Measurements from ENCODE around the gene DNAH8. TPM values are rescaled to one million over a fixed set of nuclear protein-coding genes. Genes with fewer than 3 reads are reported as not detected.

DNAH8 gene
- total and polyA plus RNA-seq, 10 donors = 0.20 to 15.6 (median 5.2) TPM

GRCh38 chr6:39041072-39041471 lies 326.0 kb downstream of the DNAH8 start:
- Histone ChIP-seq H3K4me1 (no peaks in the 10 kb centered on the region), H3K9me3 (peaks cover 0 to 5% (median 0%) of the 10 kb centered on the region in 8 donors), H3K27me3 (replicated peaks in 1 of 7) (peaks cover 0 to 83% (median 5%) of the 10 kb centered on the region in 7 donors), H3K4me3 (no peak overlapping the region), H3K27ac (no peak overlapping the region), H3K36me3 (no peaks in the 10 kb centered on the region)
- intact Hi-C loops (cut with DNase I; ENCODE audit: low total_unique reads) = no loop called here
- TF ChIP-seq POLR2A (IDR thresholded peaks at IDR 0.05) (no peak), POLR2AphosphoS5 (IDR thresholded peaks at IDR 0.05) (no peak), CTCF (IDR thresholded peaks at IDR 0.05 in 8 of 11, conservative IDR thresholded peaks at IDR 0.05 in 3 of 11) (no peak)
- WGBS, 5 donors = 31 to 46% (median 36%) methylated on average over 2 of the region's 2 CpGs
- no peak for DNase-seq

DNA sequence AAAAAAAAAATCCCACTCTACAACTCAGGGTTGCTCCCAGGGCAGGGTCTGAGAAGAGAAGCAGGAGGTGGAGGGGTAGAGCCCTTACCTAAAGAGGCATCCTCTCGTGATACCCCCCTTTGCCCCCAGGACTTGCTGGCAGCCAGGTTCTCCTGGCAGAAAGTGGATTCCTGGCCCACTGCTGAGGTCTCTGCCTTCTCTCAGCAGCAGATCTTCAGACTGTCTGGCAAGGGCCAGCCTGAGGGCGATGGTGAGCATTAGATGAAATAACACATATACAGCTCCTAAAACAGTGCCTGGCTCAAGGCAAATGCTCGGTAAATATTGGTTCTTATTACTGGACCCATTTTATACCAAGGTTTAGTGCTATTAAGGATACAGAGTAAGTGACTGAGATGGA lies 328.7 kb downstream of the DNAH8 start:
- Histone ChIP-seq H3K27ac (no peak overlapping the region), H3K9me3 (peaks cover 0 to 5% (median 0%) of the 10 kb centered on the region in 8 donors), H3K27me3 (replicated peaks in 1 of 7) (peaks cover under 1 to 83% (median 15%) of the 10 kb centered on the region in 7 donors), H3K4me1 (peaks cover 0 to 9% (median 6%) of the 10 kb centered on the region in 6 donors), H3K4me3 (no peak overlapping the region), H3K36me3 (no peaks in the 10 kb centered on the region)
- TF ChIP-seq POLR2A (IDR thresholded peaks at IDR 0.05) (no peak), CTCF (IDR thresholded peaks at IDR 0.05 in 8 of 11, conservative IDR thresholded peaks at IDR 0.05 in 3 of 11) (no peak), POLR2AphosphoS5 (IDR thresholded peaks at IDR 0.05) (no peak)
- intact Hi-C loops (cut with DNase I; ENCODE audit: low total_unique reads) = no loop called here
- 85 to 94% (median 88%) methylated on average over 3 of the region's 3 CpGs for WGBS, 5 donors
- DNase-seq = peak; percentile 17

DNA sequence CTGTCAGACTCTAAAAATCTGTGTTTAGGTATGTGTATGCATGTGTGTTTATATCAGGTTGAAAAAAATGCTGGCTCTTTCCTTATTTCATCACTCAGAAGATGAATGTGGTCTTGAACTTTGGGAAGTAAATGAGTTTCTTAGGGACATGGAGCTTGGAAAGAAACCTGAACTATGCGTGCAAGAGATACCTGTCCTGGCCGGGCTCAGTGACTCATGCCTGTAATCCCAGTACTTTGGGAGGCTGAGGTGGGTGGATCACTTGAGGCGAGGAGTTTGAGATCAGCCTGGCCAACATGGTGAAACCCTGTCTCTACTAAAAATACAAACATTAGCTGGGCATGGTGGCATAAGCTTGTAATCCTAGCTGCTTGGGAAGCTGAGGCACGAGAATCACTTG lies 329.1 kb downstream of the DNAH8 start:
- WGBS, 5 donors = 89 to 94% (median 89%) methylated on average over 4 of the region's 4 CpGs
- no peak overlapping the region for H3K27ac ChIP-seq

More for the DNA sequence above, 329.1 kb downstream of the DNAH8 start:
- Histone ChIP-seq H3K27me3 (replicated peaks in 1 of 7) (peaks cover 4 to 83% (median 19%) of the 10 kb centered on the region in 7 donors), H3K36me3 (no peaks in the 10 kb centered on the region), H3K9me3 (peaks cover 0 to 5% (median 0%) of the 10 kb centered on the region in 8 donors), H3K4me3 (no peak overlapping the region), H3K4me1 (peaks cover 0 to 13% (median 10%) of the 10 kb centered on the region in 6 donors)
- intact Hi-C loops (cut with DNase I; ENCODE audit: low total_unique reads) = no loop called here
- TF ChIP-seq CTCF (IDR thresholded peaks at IDR 0.05 in 8 of 11, conservative IDR thresholded peaks at IDR 0.05 in 3 of 11) = no peak
- no peak for TF ChIP-seq POLR2AphosphoS5 (IDR thresholded peaks at IDR 0.05)
- TF ChIP-seq POLR2A (IDR thresholded peaks at IDR 0.05) = no peak
- peak; percentile 44 for DNase-seq

All from spleen (tissue), 11 donors.